K562 (cell line): ENCODE measurements around the gene TAL1. TPM values are rescaled to one million over a fixed set of nuclear protein-coding genes. Genes with fewer than 3 reads are reported as not detected.

Experiments used
- DPF2 ChIP-seq: fragments of 450-650 bp; IDR thresholded peaks from 2 replicates; pipeline ENCODE4 v1.6.1; 2016
- HBP1 ChIP-seq: fragments of 450-650 bp; formaldehyde crosslinking; IDR thresholded peaks from 2 replicates; pipeline ENCODE4 v1.4.0; 2022; ENCODE audit warnings: missing genetic modification characterization
- LARP7 ChIP-seq: fragments of 450-650 bp; IDR thresholded peaks from 2 replicates; pipeline ENCODE4 v1.6.1; 2016
- MEF2D ChIP-seq: conservative IDR thresholded peaks from 2 replicates; pipeline ENCODE4 v1.6.1; 2016; ENCODE audit warnings: low read depth, missing genetic modification characterization, missing compliant biosample characterization
- MYBL2 ChIP-seq, 2 experiments: fragments of 450-650 bp in 1 of 2; sonication (generic) in 1 of 2; formaldehyde crosslinking in 1 of 2; IDR thresholded peaks; 2 replicates each; pipeline versions ENCODE4 v1.6.1 to v1.8.1; 2017 to 2022; ENCODE audit warnings: borderline replicate concordance in 1 of 2, inconsistent platforms in 1 of 2, low read depth in 1 of 2, mild to moderate bottlenecking in 1 of 2, missing genetic modification reagents in 1 of 2, moderate library complexity in 1 of 2
- NFYB ChIP-seq: IDR thresholded peaks from 2 replicates; pipeline ENCODE4 v1.6.1; 2011; ENCODE audit warnings: mild to moderate bottlenecking, moderate library complexity; ENCODE audit not compliant: insufficient read length; ENCODE audit errors: extremely low read depth
- NR1H2 ChIP-seq: sonication (generic); formaldehyde crosslinking; IDR thresholded peaks from 2 replicates; pipeline ENCODE4 v1.4.0; 2020; ENCODE audit warnings: mild to moderate bottlenecking, missing genetic modification reagents
- POLR2AphosphoS2 ChIP-seq: IDR thresholded peaks from 2 replicates; pipeline ENCODE4 v1.6.1; 2012; ENCODE audit warnings: low read length, improper control_type of control experiment
- RAD21 ChIP-seq, 2 experiments: fragments of 250-450 bp in 1 of 2; fragments of 450-650 bp in 1 of 2; sonication (Bioruptor Pico) in 1 of 2; formaldehyde crosslinking in 1 of 2; IDR thresholded peaks in 1 of 2; conservative IDR thresholded peaks in 1 of 2; 2 replicates each; pipeline versions ENCODE4 v1.4.0 to v1.8.0; 2020 to 2022; ENCODE audit warnings: mild to moderate bottlenecking in 2 of 2, moderate library complexity in 1 of 2
- RBM14 ChIP-seq: fragments of 200-400 bp; formaldehyde crosslinking; IDR thresholded peaks from 2 replicates; pipeline ENCODE4 v1.6.1; 2018; ENCODE audit warnings: low read depth, mild to moderate bottlenecking, low read length, moderate library complexity, borderline replicate concordance; ENCODE audit not compliant: insufficient read depth
- RERE ChIP-seq: sonication (generic); formaldehyde crosslinking; IDR thresholded peaks from 2 replicates; pipeline ENCODE4 v1.8.0; 2023; ENCODE audit warnings: missing genetic modification reagents, mild to moderate bottlenecking, borderline replicate concordance
- RUNX1 ChIP-seq: sonication (generic); IDR thresholded peaks from 2 replicates; pipeline ENCODE4 v1.6.1; 2016; ENCODE audit warnings: antibody characterized with exemption, low read depth
- SNAPC5 ChIP-seq: fragments of 250-450 bp; sonication (Bioruptor Pico); IDR thresholded peaks from 2 replicates; pipeline ENCODE4 v1.8.0; 2021; ENCODE audit warnings: moderate library complexity, mild to moderate bottlenecking, inconsistent platforms
- STAT5B ChIP-seq: fragments of 250-450 bp; sonication (Bioruptor Pico); IDR thresholded peaks from 2 replicates; pipeline ENCODE4 v1.8.0; 2021; ENCODE audit warnings: mild to moderate bottlenecking, inconsistent platforms
- ZHX1 ChIP-seq: fragments of 150-350 bp; conservative IDR thresholded peaks from 2 replicates; pipeline ENCODE4 v1.6.1; 2014; ENCODE audit warnings: low read length
- ZKSCAN1 ChIP-seq: fragments of 150-350 bp; IDR thresholded peaks from 2 replicates; pipeline ENCODE4 v1.6.1; 2016; ENCODE audit warnings: low read depth, low read length
- polyA plus RNA-seq, 8 experiments: library from polyadenylated mRNA; depleted of rRNA in 4 of 8; stranded (reverse) in 5 of 8; unstranded in 3 of 8; fragments of >200 nt; fragmentation: Nextera tagmentation in 2 of 8; fragmentation: Illumina TruSeq in 1 of 8; extraction: Ambion mirVana in 2 of 8; extraction: Trizol in 1 of 8; gene quantifications; 2 replicates each; pipeline versions ENCODE4 v1.2.1 to v1.2.3, GENCODE V29; 2011 to 2014; ENCODE audit warnings: inconsistent platforms in 1 of 8, missing spikeins in 1 of 8
- total RNA-seq, 7 experiments: library from RNA; depleted of rRNA in 6 of 7; stranded (reverse); fragments of >200 nt in 6 of 7; fragmentation: Illumina TruSeq in 2 of 7; extraction: Trizol in 2 of 7; gene quantifications; 2 replicates each; pipeline versions ENCODE4 v1.2.1 to v1.2.3, GENCODE V29; 2011 to 2021; ENCODE audit warnings: low replicate concordance in 1 of 7
- TF ChIP-seq, protein P1 (sequence below): sonication (generic); formaldehyde crosslinking; IDR thresholded peaks from 2 replicates; pipeline ENCODE4 v1.8.1; 2023; ENCODE audit warnings: mild to moderate bottlenecking, missing genetic modification reagents

Gene TAL1
- total and polyA plus RNA-seq, 9 of the 15 experiments (the other 6 are each of a cell fraction or from before 2014, with no cell fraction given): 18.5 to 106 (median 59.7) TPM

DNA sequence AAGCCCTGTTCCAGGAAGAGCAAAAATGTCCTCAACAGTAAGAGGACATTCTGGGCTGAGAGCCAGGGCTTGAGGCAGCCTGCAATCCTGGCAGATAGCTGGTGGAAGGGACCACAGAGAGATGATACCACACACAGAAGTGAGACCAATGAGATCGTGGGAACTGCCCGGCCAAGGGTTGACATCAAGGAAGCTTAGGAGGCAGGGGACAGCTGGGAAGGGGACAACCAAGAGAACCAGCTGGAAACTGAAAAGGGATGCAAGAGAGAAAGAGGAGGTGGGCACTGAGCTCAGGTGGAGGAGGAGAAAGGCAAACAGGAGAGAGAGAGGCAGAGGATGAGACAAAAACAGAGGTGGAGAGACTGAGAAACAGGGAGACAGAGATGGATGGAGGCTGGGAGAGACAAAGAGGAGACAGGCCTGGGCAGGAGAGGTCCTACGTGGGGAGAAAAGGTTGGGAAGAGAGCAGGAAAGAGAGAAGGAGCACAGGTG is 51.4 kb downstream of the TAL1 start (continued):
- TF ChIP-seq ZHX1: no peak
- no peak for TF ChIP-seq RERE (CRISPR knock-in tag)
- TF ChIP-seq ZKSCAN1: no peak
- TF ChIP-seq NR1H2 (CRISPR knock-in tag): no peak
- TF ChIP-seq HBP1: peak; percentile 87; the same call in 1 of the 2 replicates
- no peak for TF ChIP-seq MYBL2 (IDR thresholded peaks at IDR 0.05; ENCODE audit: low read depth)
- TF ChIP-seq MYBL2 (CRISPR knock-in tag; IDR thresholded peaks at IDR 0.05; ENCODE audit: borderline replicate concordance): no peak
- TF ChIP-seq RAD21 (CRISPR knock-in tag; conservative IDR thresholded peaks at IDR 0.05 in 1 of 2, IDR thresholded peaks at IDR 0.05 in 1 of 2): no peak
- TF ChIP-seq MEF2D (tag): 0 out of 2 replicates have a peak, but pooled peaks have one; percentile 42
- TF ChIP-seq RBM14: no peak
- TF ChIP-seq LARP7: peak; percentile 97
- no peak for TF ChIP-seq NFYB
- no peak for TF ChIP-seq DPF2
- TF ChIP-seq, protein P1, sequence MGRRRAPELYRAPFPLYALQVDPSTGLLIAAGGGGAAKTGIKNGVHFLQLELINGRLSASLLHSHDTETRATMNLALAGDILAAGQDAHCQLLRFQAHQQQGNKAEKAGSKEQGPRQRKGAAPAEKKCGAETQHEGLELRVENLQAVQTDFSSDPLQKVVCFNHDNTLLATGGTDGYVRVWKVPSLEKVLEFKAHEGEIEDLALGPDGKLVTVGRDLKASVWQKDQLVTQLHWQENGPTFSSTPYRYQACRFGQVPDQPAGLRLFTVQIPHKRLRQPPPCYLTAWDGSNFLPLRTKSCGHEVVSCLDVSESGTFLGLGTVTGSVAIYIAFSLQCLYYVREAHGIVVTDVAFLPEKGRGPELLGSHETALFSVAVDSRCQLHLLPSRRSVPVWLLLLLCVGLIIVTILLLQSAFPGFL (CRISPR knock-in tag): no peak
- no peak for TF ChIP-seq STAT5B (CRISPR knock-in tag)
- TF ChIP-seq SNAPC5 (CRISPR knock-in tag): no peak
- TF ChIP-seq RUNX1: no peak
- TF ChIP-seq POLR2AphosphoS2: no peak
